Activated naive CD4-positive, alpha-beta T cell treated with anti-CD3 and anti-CD28 coated beads, Interleukin-2, amount 10 ng/mL, durations not matched to agents 7 days and 5 days (primary cell): Measurements from ENCODE around the gene CD59.

ENCODE experiments used
- CTCF ChIA-PET: fragments of 350-600 bp; sonication (Branson Sonifier 250); formaldehyde crosslinking; loops from one replicate; lab custom pipeline; 2021; ENCODE audit warnings: antibody characterized with exemption; lab: Charles Lee
- DNase-seq: peaks from one replicate; pipeline ENCODE4 v3.0.0-alpha.2; 2020
- H3K27ac Mint-ChIP-seq: one replicate; pipeline ENCODE4 v1.8.0; 2021; ENCODE audit warnings: mild to moderate bottlenecking, moderate library complexity, mixed read lengths
- H3K27me3 Mint-ChIP-seq: one replicate; pipeline ENCODE4 v1.8.0; 2021; ENCODE audit warnings: mild to moderate bottlenecking, mixed read lengths
- H3K36me3 Mint-ChIP-seq: one replicate; pipeline ENCODE4 v1.8.0; 2021; ENCODE audit warnings: mixed read lengths
- H3K4me1 Mint-ChIP-seq: one replicate; pipeline ENCODE4 v1.8.0; 2021; ENCODE audit warnings: mixed read lengths
- H3K4me3 Mint-ChIP-seq: one replicate; pipeline ENCODE4 v1.8.0; 2021; ENCODE audit warnings: mild to moderate bottlenecking, moderate library complexity, mixed read lengths
- H3K9me3 Mint-ChIP-seq: one replicate; pipeline ENCODE4 v1.8.0; 2021; ENCODE audit warnings: mixed read lengths

Gene CD59

GRCh38 chr11:33655842-33656600 is 80.2 kb downstream of the CD59 start:
- Mint-ChIP-seq H3K27me3 (peaks cover 21% of the 10 kb centered on the region), H3K27ac (no peak overlapping the region), H3K9me3 (no peaks in the 10 kb centered on the region), H3K36me3 (no peaks in the 10 kb centered on the region), H3K4me3 (no peak overlapping the region), H3K4me1 (no peaks in the 10 kb centered on the region)
- CTCF ChIA-PET = no interaction called here
- no peak for DNase-seq

DNA sequence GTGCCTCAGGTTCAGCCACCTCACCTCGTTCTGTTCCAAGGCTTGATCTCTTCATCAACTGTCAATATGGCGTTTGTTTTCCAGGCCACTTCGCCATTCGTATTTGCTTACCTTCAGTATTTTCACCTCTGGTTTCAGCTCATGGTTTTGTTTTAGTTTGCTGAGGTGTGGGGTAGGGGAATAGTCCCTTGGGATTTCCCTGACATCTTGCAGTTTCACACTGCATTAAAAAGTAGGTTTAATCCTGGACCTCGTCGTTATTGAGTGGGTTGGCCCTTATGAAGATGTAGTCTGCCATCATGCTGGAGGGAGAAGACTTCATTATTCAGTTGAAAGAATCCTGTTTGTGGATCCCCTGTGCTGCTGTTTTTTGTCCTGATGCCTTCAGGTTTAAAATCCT is 81.6 kb downstream of the CD59 start:
- no peak overlapping the region for H3K4me3 Mint-ChIP-seq
- no peaks in the 10 kb centered on the region for H3K4me1 Mint-ChIP-seq
- no peak overlapping the region for H3K27ac Mint-ChIP-seq
- no peak for DNase-seq
- peaks cover 24% of the 10 kb centered on the region for H3K27me3 Mint-ChIP-seq
- no peaks in the 10 kb centered on the region for H3K9me3 Mint-ChIP-seq
- H3K36me3 Mint-ChIP-seq = no peaks in the 10 kb centered on the region
- CTCF ChIA-PET = no interaction called here
